NCI-H187 treated with DMSO at 0.1 percent for 48 hours (cell line): Measurements from ENCODE around the gene SPG7.

Experiments used
- DNase-seq: peaks from one replicate; lab custom pipeline; 2025; lab: John Stamatoyannopoulos, UW

The SPG7 gene

GRCh38 chr16:89547291-89547690 is 39.1 kb downstream of the SPG7 start:
- no peak for DNase-seq

DNA sequence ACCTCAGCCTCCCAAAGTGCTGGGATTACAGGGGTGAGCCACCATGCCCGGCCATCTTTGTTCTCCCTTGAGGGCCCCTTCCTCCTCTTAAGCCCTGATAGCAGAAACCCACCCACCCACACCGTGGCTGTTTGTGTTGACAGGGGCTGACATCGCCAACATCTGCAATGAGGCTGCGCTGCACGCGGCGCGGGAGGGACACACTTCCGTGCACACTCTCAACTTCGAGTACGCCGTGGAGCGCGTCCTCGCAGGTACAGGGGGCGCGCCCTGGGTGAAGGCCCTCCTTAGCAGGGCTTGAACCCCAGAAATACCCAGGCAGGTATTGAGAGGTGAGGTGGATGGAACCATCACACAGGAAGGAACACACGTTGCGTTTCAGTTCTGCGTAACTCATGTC is 39.7 kb downstream of the SPG7 start:
- DNase-seq: no peak

GRCh38 chr16:89548344-89549006 is 40.3 kb downstream of the SPG7 start:
- DNase-seq: no peak

DNA sequence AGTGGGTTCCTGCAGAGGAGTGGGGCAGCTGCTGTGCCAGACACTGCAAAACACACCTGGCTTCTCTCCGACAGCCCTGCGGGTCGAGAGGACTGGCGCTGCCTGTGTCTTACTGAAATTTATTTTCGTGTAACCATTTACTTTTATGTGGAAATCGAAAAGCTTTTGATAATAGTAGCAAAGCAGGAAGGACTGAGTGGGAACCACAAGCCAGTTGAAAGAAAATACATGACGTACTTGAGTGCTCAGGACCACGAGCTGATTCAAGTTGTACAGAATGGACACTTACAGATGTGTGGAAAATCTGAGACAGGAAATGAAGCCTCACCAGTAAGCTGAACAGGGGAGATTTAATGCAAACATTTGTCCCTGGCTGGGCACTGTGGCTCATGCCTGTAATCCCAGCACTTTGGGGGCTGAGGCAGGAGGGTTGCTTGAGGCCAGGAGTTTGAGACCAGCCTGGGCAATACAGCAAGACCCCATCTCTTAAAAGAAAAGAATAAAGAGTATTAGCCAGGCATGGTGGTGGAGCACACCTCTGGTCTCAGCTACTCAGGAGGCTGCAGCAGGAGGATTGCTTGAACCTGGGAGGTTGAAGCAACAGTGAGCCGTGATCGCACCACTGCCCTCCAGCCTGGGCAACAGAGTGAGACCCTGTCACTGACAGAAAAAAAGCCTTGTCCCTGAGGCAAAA is 41.0 kb downstream of the SPG7 start:
- DNase-seq: no peak

GRCh38 chr16:89550421-89551007 is 42.3 kb downstream of the SPG7 start:
- DNase-seq: no peak

GRCh38 chr16:89552329-89552728 is 44.1 kb downstream of the SPG7 start:
- DNase-seq: no peak

DNA sequence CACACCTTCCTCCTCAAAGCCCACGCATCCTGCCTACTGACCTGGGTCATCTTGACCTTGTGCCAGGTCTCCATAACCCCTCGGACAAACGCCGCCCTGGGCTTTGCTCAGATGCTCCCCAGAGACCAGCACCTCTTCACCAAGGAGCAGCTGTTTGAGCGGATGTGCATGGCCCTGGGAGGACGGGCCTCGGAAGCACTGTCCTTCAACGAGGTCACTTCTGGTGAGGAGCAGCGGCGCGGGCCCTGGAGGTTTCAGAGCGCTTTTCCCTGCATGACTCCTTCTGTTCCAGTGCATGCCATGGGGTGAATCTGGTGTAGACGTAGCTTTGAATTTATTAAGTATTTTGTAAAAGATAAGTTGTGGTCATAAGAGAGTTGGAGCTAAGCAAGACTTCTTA is 44.7 kb downstream of the SPG7 start:
- DNase-seq: no peak

DNA sequence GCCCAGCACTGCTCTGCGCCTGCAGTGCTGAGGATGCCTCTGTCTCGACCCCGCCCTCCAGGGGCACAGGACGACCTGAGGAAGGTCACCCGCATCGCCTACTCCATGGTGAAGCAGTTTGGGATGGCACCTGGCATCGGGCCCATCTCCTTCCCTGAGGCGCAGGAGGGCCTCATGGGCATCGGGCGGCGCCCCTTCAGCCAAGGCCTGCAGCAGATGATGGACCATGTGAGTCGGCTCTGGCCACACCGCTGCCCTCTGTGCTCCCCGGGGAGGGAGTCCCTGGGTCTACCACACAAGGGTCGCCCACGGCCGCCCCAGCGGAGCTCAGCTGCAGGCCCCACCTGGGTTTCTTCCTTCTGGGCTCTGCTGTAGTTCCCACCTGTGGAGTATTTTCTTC is 45.5 kb downstream of the SPG7 start:
- DNase-seq: no peak

- no peak for DNase-seq
These were observed 46.1 kb downstream of the SPG7 start for GRCh38 chr16:89554343-89554742.

- no peak for DNase-seq
These were observed 47.1 kb downstream of the SPG7 start for GRCh38 chr16:89555265-89555664.

DNA sequence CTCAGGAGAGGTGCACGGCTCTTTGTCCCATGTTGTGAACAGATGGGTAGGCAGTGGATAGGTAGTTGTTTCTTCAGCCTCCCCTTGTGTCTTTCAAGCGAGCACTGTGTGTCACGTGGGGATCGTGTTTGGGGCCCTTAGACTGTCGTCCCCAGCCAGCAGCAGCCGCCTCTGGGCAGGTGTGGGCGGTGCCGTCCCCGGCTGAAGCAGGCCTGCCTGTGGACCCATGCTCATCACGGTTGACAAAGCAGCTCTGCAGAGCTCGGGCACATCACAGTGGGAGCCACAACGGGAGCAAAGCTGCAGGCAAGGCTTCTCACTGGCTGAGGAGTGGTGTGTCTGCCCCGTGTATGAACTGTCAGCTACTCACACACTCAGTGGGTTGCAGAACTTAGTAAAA is 47.6 kb downstream of the SPG7 start:
- DNase-seq: no peak

GRCh38 chr16:89556750-89557689 is 48.8 kb downstream of the SPG7 start:
- no peak for DNase-seq

- no peak for DNase-seq
These were observed 49.7 kb downstream of the SPG7 start for GRCh38 chr16:89557690-89558490.

GRCh38 chr16:89560378-89561141 is 52.4 kb downstream of the SPG7 start, which contains the start of gene RPL13:
TSS of gene RPL13 (plus strand) at chr16:89560682. CDS start at chr16:89560960, 278 bp downstream.
- DNase-seq: peak; percentile 24

DNA sequence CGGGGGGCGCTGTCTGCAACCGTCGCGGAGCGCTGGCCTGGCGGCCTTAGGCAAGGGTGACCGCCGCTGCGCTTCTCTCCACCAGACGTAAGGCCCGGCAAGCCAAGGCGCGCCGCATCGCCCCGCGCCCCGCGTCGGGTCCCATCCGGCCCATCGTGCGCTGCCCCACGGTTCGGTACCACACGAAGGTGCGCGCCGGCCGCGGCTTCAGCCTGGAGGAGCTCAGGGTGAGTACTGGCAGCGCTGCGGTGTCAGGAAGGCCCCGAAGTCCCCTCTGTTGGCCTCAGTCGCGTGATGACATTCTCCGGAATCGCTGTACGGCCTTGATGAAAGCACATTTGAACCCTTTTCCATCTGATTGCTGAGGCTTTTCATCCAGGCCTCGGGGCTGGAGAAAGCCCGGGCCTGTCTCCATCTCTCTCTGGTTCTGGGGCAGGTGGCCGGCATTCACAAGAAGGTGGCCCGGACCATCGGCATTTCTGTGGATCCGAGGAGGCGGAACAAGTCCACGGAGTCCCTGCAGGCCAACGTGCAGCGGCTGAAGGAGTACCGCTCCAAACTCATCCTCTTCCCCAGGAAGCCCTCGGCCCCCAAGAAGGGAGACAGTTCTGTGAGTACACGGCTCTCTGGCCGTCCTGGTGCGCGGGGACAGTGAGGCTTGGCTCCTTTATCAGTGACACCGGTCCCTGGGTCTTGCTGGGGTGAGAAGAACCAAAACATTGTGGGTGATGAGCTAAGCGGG is 53.1 kb downstream of the SPG7 start:
- no peak for DNase-seq

DNA sequence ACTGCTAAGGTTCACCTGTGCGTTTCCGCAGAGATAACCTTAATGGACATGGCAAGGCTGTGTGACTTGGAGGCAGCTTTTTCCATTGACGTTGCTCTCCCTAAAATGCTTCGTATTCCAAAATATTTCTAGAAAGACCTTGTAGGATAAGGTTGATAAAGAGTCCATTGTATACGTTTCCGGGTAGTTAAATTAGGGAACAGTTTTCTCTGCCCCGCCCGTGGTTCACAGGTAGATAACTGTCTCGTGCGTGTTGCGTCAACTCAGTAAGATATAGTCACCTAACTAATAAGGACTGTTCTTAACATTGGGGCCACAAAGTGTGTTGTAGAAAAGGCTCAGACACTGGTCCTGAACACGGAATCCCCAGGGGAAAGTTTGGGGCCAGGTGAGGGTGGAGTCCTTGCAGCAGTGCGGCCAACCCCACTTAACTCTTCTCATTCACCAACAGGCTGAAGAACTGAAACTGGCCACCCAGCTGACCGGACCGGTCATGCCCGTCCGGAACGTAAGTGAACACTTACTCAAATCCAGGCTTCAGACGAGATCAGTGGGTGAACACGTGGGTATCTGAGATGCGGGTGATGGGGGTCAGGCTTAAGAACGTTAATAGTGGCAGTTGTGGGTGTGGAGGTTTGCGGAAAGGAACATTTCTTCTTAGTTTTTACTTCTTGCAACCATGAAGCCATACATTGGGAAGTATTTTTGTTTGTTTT is 53.8 kb downstream of the SPG7 start:
- no peak for DNase-seq

- no peak for DNase-seq
These were observed 54.7 kb downstream of the SPG7 start for GRCh38 chr16:89562939-89563338.

DNA sequence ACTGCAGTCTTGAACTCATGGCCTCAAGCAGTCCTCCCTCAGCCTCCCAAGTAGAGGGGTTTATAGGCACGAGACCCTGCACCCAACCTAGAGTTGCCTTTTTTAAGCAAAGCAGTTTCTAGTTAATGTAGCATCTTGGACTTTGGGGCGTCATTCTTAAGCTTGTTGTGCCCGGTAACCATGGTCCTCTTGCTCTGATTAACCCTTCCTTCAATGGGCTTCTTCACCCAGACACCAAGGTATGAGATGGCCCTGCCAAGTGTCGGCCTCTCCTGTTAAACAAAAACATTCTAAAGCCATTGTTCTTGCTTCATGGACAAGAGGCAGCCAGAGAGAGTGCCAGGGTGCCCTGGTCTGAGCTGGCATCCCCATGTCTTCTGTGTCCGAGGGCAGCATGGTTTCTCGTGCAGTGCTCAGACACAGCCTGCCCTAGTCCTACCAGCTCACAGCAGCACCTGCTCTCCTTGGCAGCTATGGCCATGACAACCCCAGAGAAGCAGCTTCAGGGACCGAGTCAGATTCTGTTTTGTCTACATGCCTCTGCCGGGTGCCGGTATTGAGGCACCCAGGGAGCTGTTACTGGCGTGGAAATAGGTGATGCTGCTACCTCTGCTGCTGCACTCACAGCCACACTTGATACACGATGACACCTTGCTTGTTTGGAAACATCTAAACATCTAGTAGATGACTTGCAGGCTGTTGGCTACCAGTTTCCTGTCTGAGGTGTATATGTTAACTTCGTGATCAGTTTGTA is 55.6 kb downstream of the SPG7 start:
- DNase-seq: no peak
